NB4 (cell line): ENCODE results near the gene GNB1.
A peak's percentile ranks its signal among the peaks of the same experiment; 100 is the strongest.
"Not testable (repeated sequence)": the region's sequence is repeated elsewhere in the genome, so short reads cannot be mapped to it uniquely, and the experiment has no call there.

Experiments
- DNase-seq: peaks from one replicate; pipeline ENCODE4 v3.0.0; 2010; ENCODE audit warnings: low read depth
- H3K4me3 ChIP-seq: one replicate; pipeline ENCODE4 v1.5.1; 2011; ENCODE audit warnings: mild to moderate bottlenecking, low read depth, low read length, moderate library complexity
- CTCF ChIP-seq: IDR thresholded peaks from one replicate; pipeline ENCODE4 v1.5.1; 2012; ENCODE audit warnings: low read depth, low read length
- MAX ChIP-seq: IDR thresholded peaks from 2 replicates; pipeline ENCODE4 v1.6.1; 2011; ENCODE audit warnings: low read depth, low read length
- MYC ChIP-seq: IDR thresholded peaks from 2 replicates; pipeline ENCODE4 v1.6.1; 2011; ENCODE audit warnings: low read depth, low read length
- POLR2A ChIP-seq: IDR thresholded peaks from 2 replicates; pipeline ENCODE4 v1.6.1; 2011; ENCODE audit warnings: mild to moderate bottlenecking; ENCODE audit not compliant: insufficient read length; ENCODE audit errors: extremely low read depth

The GNB1 gene

GRCh38 chr1:1889090-1889750, 1.7 kb downstream of the GNB1 start:
- H3K4me3 ChIP-seq: peak overlapping the region; percentile 70
- no peak for DNase-seq
- no peak for TF ChIP-seq MAX
- TF ChIP-seq POLR2A: no peak
- TF ChIP-seq MYC: no peak
- TF ChIP-seq CTCF: no peak

- not testable (repeated sequence) for DNase-seq, H3K4me3 ChIP-seq
These were observed 7.0 kb downstream of the GNB1 start for GRCh38 chr1:1883890-1884289.

GRCh38 chr1:1883092-1883873, 7.6 kb downstream of the GNB1 start:
- no peak overlapping the region for H3K4me3 ChIP-seq
- DNase-seq: no peak
- TF ChIP-seq MAX (no peak), POLR2A (no peak), CTCF (no peak), MYC (no peak)

GRCh38 chr1:1881727-1882126, 9.2 kb downstream of the GNB1 start:
- no peak for TF ChIP-seq MAX
- no peak for DNase-seq
- no peak overlapping the region for H3K4me3 ChIP-seq

- H3K4me3 ChIP-seq: no peak overlapping the region
- TF ChIP-seq MYC (no peak), MAX (no peak), CTCF (no peak), POLR2A (no peak)
- DNase-seq: no peak
These were observed 10.1 kb downstream of the GNB1 start for GRCh38 chr1:1880617-1881312.

- DNase-seq: no peak
- no peak overlapping the region for H3K4me3 ChIP-seq
- TF ChIP-seq MYC: no peak
- TF ChIP-seq CTCF: no peak
- TF ChIP-seq POLR2A: no peak
- no peak for TF ChIP-seq MAX
These were observed 10.9 kb downstream of the GNB1 start for GRCh38 chr1:1879942-1880341.
